Stimulated activated CD8-positive, alpha-beta memory T cell treated with anti-CD3 and anti-CD28 coated beads, Interleukin-12 subunit alpha, Interleukin-12 subunit beta, amount 100 ng/mL, for 1 hour (primary cell): ENCODE results near the gene TRIM39.

Experiments used
- DNase-seq: peaks from one replicate; pipeline ENCODE4 v3.0.0-alpha.2; 2020; ENCODE audit warnings: low read depth

TRIM39 gene

DNA sequence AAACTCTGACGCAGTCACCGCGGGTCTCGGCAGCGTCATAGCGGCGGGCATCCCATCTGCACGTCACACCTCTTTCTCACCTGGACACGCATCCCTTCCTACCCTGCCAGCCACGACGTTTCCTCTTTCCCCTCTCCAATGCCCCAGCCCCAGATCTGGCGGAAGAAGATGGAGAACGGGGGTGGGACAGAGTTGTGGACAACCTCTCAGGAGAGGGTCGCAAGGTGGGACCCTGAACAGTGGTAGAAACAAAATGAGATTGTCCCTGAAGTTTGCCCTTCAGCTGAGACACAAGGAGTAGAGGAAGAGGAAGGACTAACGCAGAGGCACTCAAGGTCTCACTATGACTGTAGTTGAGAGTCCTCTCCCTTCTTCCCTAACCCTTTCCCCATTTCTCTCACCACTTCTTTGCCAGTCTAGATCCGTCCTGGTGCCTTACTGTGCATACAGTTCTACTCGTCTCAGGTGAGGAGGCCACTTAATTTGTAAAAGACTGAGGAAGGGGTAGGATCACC is 562 bp downstream of the TRIM39 start:
- DNase-seq, result no peak

DNA sequence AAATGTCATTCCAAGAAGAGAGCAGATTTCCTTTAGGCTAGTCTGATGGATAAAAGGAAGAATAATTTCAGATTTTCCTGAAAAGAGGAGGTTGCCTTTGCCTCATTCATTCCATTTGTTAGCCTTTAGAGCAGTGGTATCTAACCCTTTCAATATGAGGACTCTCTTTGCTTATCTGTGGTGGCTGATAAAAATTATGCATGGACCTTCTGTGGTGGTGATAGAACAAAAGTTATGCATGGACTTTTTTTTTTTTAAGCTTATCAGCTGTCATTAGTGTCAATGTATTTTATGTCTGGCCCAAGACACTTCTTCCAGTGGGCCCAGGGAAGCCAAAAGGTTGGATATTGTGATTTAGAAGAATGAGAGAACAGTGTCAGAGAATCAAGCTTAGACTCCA is 1.7 kb downstream of the TRIM39 start:
- DNase-seq, result no peak

DNA sequence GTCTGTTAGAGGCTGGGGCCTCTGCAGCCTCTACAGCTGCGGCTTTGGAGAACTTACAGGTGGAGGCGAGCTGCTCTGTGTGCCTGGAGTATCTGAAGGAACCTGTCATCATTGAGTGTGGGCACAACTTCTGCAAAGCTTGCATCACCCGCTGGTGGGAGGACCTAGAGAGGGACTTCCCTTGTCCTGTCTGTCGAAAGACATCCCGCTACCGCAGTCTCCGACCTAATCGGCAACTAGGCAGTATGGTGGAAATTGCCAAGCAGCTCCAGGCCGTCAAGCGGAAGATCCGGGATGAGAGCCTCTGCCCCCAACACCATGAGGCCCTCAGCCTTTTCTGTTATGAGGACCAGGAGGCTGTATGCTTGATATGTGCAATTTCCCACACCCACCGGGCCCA is 2.6 kb downstream of the TRIM39 start:
- no peak for DNase-seq

DNA sequence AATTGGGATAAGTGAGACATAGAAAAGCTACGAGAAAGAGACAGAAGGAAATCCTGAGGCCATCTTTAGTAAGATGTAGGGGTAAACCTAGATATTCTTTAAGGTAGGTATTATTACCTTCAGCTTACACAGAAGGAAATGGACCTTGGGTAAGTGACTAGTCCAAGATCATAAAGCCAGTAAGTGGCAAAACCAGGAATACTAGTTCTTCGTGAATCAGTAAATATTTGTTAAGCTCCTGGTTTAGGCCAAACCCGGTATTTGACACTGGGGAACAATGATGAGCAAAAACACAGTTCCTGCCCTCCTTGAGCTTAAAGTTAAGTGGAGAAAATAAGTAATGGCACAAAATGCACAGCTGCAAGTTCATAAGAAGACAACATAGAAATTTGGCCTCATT is 5.3 kb downstream of the TRIM39 start:
- DNase-seq, result no peak

DNA sequence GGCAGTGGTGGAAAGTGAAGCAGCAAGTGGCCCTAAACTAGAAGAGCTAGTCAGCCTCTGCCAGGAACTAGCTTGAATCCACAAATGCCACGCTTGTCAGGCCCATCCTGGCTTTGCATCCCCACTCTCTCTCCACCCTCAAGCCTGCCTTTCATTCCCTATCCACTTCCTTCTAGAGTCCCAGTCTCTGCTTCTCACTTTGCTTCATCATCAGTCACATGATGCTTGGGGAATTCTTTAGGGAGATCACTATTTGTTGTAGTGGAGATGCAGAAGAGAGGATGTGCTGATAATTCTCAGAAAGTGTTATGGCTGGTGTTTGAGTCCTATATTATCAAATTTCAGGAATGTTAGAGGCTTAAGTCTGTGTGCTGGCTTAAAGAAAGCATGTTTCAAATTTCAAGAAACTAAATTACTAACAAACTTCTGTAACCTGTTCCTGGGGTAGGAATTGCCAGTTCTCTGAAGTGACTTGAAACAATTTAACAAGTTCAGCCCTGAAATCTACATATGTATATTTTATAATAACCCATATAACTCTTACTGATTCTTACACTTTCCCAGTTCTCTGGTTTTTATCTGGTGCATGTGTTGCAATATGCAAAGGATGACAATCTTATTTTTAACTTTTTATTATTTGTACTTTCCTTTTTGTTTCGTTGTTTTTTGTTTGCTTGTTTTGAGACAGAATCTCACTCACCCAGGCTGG is 7.5 kb downstream of the TRIM39 start:
- DNase-seq, result no peak

DNA sequence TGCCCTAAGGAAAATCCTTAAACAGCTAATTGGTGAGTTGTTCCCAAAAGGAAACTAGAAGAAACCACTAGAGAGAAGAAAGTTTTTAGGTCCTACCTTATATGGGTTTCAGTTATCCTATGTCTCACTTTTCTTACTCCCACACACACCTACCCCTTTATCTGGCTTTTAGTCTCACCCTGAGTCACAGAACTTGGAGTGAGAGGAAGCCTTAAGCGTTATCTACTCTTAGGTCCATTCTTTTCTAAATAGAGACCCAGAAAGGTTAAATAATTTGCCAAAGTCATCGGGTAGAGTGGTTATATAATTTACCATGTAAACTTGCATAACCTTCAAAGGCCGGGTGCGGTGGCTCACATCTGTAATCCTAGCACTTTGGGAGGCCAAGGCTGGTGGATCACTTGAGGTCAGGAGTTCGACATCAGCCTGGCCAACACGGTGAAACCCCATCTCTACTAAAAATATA is 13.9 kb downstream of the TRIM39 start:
- no peak for DNase-seq

DNA sequence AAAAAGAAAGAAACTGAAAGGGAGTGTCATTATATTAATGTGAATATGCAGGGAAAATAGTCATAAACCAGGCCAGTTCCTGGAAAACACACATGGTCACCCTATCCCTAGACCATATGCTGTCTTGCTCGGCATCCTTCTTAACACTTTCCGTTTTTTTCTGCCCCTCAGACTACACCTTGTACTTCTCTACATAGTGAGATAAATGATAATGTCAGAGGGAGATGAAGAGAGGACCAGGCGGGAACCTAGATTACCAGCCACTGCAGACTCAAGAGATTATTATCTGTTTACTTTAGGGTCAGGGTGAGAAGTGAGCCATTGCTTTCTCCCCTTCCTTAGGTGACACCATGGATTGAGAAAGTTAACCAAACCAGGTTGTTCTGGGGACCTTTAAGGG is 14.5 kb downstream of the TRIM39 start:
- DNase-seq, result no peak

DNA sequence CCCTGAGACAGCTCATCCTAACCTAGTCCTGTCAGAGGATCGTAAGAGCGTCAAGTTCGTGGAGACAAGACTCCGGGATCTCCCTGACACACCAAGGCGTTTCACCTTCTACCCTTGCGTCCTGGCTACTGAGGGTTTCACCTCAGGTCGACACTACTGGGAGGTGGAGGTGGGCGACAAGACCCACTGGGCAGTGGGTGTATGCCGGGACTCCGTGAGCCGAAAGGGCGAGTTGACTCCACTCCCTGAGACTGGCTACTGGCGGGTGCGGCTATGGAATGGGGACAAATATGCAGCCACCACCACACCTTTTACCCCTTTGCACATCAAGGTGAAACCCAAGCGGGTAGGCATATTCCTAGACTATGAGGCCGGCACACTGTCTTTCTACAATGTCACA is 15.0 kb downstream of the TRIM39 start:
- no peak for DNase-seq

DNA sequence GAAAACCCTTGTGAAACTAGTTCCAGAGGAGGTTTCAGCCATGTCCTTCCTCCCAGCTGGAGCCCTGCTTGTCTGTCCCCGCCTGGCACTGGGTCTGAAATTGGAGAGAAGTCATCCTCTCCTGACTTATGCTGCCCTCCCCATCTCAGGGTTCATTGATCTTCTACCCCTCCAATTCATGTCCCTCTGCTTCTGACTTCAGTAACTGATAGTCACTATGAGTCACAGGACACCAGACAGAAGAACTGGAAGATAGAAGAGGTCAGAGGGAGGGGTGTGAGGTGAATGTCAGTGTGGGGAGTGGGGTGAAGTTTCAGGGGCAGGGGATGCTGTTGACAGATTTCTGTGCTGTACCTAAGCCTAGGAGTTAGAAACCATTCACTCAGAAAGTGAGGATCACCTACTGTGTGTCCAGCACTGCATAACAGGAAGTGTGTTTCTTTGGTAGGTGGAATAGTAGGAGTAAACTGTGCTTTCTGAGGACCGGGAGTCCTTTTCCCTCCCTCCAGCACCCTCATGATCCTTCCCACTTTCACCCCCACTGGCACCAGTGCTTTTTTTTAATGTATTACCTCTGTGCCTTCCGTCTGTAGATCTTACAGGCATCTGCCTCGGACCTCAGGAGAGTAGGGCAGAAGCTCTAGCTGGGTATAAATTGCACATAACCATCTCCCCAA is 17.6 kb downstream of the TRIM39 start:
- no peak for DNase-seq

DNA sequence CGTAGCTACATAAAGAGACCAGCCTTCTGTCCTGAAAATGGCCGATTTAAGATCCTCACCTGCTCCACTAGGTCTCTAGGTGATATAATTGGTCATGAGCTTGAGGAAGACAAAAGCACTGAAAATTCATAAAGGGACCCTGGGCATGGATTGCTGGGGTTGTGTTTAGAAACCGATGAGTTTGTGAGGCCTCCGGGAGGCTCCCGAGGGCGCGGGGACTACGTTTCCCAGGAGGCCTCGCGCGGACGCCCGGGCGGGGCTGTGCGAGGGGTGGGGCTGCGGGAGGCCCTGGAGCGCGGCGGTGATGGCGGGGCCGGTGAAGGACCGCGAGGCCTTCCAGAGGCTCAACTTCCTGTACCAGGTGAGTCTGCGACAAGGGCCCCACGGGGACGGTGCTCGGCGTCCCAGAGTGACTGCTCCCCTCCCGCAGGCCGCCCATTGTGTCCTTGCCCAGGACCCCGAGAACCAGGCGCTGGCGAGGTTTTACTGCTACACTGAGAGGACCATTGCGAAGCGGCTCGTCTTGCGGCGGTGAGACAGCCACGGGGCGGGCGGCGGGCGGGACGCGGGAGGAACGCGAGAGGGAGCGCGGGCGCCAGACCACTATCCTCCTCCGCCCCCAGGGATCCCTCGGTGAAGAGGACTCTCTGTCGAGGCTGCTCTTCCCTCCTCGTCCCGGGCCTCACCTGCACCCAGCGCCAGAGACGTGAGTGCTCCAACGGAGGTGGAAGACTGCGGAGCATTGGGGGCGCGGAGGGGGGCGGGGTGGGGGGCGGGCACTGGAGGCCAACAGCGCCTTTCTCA is 18.3 kb downstream of the TRIM39 start, which contains the start of gene RPP21:
TSS of gene RPP21 (plus strand) at position 289 of the 804 bp plus-strand sequence. CDS start at position 305, 16 bp downstream.
- DNase-seq, result peak; percentile 72

DNA sequence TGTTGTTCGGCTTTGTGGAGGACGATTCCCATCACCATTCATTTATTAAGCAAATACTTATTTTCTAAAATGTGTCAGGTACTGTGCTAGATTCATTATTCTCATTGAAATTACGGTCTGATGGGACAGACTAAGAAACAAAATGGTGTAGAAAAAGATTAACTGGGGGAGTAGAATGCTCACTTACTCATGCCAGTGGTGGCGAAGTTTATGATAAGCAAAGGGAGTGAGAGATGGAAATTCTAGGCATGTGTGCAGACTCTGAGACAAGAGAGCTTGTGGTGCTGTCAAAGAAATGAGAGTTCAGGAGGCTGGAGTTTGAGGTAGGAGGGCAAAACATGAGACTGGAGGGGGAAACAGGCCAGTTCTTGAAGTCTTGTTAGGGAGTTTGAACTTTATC is 19.1 kb downstream of the TRIM39 start:
- DNase-seq, result no peak

DNA sequence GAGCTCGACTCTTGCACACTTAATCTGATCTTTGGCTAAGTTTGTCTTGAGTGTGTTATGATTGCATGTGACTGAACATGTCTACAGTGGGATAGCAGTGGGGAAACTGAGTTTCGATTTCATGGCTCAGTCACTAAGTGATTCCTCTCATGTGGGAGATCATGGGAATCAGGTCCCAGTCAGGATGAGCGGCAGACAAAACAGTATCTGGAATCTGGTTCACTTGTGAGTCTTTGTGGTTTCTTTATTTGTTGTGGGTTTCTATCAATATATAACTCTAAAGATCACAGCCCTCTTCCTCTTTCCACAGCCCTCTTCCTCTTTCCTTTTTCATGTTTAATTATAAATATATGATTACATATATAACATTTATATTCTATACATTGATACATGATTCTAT is 22.2 kb downstream of the TRIM39 start:
- no peak for DNase-seq

DNA sequence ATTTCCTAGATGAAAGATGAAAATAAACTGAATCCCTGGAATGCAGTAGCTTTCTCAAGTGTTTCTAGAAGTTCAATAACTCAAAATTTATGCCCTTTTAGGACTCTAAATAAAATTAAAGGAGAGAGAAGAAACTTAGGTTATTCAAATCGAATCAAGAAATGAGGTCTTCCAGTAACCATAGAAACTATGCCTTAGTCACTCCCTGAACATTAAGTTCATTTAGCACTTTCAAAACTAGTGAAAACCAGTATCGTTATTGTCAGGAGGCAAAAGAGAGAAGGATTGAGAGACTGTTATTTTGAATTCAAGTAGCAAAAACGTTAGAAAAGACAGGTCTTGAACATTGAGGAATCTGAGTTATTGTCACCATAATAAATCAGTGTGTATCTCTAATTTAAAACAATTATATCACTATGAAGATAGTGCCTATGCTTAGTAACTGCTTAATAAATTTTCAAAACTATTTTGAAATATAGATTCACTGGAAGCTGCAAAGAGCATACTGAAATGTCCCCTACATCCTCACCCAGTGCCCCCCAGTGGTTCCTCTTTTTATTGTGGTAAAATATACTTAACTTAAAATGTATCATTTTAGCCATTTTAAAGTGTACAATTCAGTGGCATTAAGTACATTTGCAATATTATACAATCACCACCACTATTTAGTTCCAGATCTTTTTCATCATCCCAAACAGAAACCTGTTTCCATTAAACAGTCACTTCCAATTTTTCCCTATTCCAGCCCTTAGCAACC is 22.9 kb downstream of the TRIM39 start:
- DNase-seq, result no peak

DNA sequence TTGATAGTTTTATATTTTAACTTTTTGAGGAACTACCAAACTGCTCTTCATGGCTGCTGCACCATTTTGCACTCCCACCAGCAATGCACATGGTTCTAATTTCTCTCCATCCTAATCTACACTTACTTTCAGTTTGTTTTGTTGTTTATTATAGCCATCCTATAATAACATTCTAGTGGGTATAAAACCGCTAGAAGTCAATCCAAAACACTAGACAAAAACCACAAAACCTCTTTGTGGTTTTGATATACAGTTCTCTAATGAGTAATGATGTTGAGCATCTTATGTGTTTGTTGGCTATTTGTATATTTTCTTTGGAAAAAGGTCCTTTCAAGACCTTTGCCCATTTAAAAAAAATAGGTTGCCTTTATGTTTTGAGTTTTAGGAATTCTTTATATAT is 23.8 kb downstream of the TRIM39 start:
- DNase-seq, result no peak

DNA sequence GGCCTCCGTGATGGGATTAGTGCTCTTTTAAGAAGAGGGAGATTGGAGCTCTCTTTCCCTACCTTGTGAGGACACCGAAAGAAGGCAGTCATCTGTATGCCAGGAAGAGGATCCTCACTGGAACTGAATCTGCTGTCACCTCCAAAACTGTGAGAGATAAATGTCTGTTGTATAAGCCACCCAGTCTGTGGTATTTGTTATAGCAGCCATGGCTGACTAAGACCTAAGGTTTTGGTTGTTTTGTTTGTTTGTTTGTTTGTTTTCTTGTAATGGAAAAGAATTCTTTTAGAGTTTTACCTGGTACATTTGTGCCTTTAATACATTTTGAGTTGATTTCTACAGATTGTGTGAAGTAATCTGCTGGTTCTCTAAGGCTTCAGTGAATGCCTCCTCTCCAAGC is 25.8 kb downstream of the TRIM39 start:
- no peak for DNase-seq

DNA sequence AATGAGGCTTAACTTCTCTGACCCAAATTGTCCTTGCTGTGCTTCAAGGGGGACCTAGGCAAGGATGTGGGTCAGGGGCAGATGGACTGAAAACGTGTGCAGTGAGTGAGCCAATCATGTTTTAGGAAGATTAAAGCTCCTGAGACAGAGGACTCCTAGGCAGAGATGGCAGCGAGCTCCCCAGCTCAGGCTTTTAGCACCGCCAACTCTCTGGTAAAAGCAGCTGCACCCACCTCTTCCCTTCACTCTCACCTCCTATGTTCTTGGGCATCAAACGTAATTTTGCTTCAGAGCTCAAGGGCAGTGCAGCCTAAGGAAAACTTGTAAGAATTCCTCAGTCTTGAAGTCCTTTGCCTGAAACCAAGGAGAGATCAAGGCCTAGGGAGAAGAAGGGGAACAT is 28.6 kb downstream of the TRIM39 start:
- DNase-seq, result no peak

DNA sequence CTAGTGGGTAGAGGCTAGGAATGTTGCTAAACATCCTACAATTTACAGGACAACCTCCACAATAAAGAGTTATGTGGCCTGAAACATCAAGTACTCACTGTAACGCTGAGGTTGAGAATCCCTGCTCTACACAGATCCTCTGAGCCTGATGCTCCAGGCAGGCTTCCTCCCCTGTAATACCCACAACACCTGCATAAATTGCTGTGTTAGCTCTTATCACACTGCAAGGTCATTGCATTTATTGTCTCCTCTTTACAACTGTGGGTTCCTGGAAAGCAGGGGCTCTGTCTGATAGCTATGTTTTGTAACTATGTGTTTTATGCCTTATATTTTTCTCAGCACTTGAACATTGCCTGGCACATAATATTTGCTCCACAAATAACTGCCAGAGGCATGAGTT is 29.8 kb downstream of the TRIM39 start:
- no peak for DNase-seq

DNA sequence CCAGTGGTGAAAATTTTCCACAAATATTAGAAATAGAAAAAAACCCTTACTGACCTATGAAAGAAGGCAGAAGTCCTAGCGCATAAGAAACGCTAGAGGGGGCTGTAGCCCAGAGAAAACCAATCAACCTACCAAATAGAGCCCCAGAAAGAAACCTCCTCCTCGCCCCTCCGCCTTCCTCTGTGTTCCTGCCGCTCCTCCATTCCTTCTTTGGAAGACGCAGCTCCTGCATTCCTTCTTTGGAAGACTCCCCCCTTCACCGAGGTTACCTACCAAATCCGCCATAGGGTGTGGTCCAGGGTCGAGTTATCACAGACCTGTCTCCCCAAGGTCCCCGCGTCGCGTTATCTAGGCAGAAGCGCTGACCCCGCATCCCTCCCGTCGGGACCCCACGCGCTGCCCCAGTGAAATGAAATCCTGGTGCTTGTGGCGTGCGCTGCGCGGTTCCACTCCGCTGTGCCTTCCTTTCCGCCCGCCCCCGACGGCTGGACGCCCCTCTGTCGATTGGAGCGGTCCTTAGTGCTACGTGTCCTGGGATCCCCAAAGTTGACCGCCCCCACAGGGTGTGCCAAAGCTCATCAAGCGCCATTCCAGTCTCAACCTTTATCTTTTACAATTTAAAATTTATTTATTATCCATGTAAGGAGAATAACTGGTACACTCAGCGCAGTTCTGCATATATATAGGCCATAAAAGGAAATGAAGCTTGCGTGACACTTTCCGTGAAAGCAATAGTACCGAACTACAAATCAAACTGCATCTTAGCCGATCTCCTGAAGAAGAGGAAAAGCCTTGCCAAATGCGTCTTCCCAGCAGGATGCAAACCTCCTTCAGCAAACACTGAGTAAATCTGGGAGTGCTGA is 31.2 kb downstream of the TRIM39 start:
- DNase-seq, result peak; percentile 23

DNA sequence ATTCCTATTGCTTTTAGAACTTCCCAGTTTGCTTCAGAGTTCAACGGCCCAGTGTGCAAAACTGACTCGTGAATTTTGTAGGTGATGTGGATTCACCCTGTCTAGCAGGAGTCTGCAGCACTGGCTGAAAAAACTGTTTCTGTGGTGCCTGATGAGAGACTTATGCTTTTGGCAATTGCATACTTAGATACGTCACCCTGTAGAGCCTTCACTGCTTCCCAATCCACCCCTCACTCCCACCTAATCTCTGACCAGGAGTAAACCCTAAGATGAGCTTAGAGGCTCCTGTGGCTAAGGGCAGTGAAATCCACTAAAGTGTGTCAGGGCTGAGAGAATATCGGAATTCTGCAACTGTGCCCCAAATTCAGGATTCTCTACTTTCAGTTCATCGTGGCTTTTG is 32.5 kb downstream of the TRIM39 start:
- no peak for DNase-seq

DNA sequence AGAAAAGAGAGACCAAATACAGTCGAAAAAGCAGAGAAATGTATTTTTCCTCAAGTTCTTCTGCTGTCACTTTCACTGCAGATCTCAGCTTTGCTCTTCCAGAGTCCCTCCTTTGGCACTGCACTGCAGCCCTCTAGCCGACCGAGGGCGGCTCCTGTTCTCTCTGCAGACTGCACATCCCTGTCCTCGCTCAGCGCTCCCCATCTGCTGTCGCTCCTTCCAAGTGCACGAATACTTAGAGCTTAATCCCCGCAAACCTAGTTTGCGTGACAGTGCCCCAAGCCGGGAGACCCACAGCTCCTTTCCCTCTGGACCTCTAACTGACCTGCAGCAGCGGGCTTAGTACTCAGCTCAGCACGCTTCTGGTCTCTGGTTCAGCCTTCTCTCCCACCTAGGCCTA is 33.4 kb downstream of the TRIM39 start:
- DNase-seq, result no peak

DNA sequence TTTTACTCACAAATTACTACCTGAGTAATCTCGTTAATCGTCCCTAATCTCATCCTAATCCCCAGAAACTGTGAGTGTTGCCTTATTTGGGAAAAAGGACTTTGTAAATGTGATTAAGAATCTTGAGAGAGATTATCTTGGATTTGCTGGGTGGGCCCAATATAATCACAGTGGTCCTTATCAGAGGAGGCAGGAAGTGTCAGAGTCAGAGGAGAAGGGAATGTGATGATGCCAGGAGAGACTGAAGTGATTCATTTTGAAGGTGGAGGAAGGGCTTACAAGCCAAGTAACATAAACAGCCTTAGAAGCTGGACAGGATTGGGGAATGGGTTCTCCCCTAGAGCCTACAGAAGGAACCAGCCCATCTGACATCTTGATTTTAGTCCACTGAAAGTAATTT is 34.9 kb downstream of the TRIM39 start:
- DNase-seq, result no peak
